Breast epithelium (tissue), 4 donors: Measurements from ENCODE around the gene CLCN7. TPM values are rescaled to one million over a fixed set of nuclear protein-coding genes. Genes with fewer than 3 reads are reported as not detected.

Experiments used
- DNase-seq, 2 donors: peaks; one replicate each; pipeline ENCODE4 v3.0.0-alpha.2; 2019; ENCODE audit warnings: low spot score in 2 of 2
- H3K27ac ChIP-seq, 2 donors: fragments of 200-600 bp; sonication (generic) in 1 of 2; one replicate each; pipeline ENCODE4 v1.5.1; 2016 to 2019; ENCODE audit warnings: mild to moderate bottlenecking in 1 of 2
- H3K27me3 ChIP-seq, 2 donors: fragments of 200-600 bp; sonication (generic) in 1 of 2; one replicate each; pipeline versions ENCODE4 v1.5.1 to v1.6.0; 2017 to 2019; ENCODE audit warnings: control low read depth in 1 of 2, mild to moderate bottlenecking in 1 of 2
- H3K36me3 ChIP-seq: fragments of 200-600 bp; one replicate; pipeline ENCODE4 v1.5.1; 2019
- H3K4me1 ChIP-seq, 2 donors: fragments of 200-600 bp; sonication (generic); one replicate each; pipeline ENCODE4 v1.5.1; 2016 to 2019; ENCODE audit warnings: control low read depth in 1 of 2
- H3K4me3 ChIP-seq, 3 donors: fragments of 200-600 bp; sonication (generic); 1 replicate in 2 of 3; 2 replicates in 1 of 3; pipeline ENCODE4 v1.5.1; 2016 to 2019; ENCODE audit warnings: mild to moderate bottlenecking in 3 of 3, moderate library complexity in 2 of 3
- H3K9me3 ChIP-seq, 2 donors: fragments of 200-600 bp; sonication (generic) in 1 of 2; one replicate each; pipeline ENCODE4 v1.5.1; 2016 to 2019; ENCODE audit warnings: control low read depth in 1 of 2
- POLR2A ChIP-seq: fragments of 450-650 bp; IDR thresholded peaks from one replicate; pipeline ENCODE4 v1.6.1; 2016; ENCODE audit warnings: antibody characterized with exemption, mild to moderate bottlenecking, moderate library complexity
- POLR2AphosphoS5 ChIP-seq, 3 donors: sonication (generic); formaldehyde crosslinking; IDR thresholded peaks; one replicate each; pipeline ENCODE4 v1.6.1; 2017; ENCODE audit warnings: antibody characterized with exemption in 3 of 3
- intact Hi-C: fragments of 100-400 bp; cut with DNase I; formaldehyde crosslinking; loops from one replicate; pipeline ENCODE4 v1.15.1; 2023; ENCODE audit warnings: low total_unique reads
- total RNA-seq, 3 donors: library from RNA; depleted of rRNA; stranded (reverse); fragments of >200 nt; gene quantifications; one replicate each; pipeline ENCODE4 v1.1.0, GENCODE V29; 2016
- TF ChIP-seq, protein P1 (sequence below), 3 donors: fragments of 450-650 bp; IDR thresholded peaks; one replicate each; pipeline ENCODE4 v1.5.1; 2016 to 2017; ENCODE audit warnings: antibody characterized with exemption in 3 of 3, mild to moderate bottlenecking in 3 of 3, moderate library complexity in 3 of 3

Gene CLCN7
- total RNA-seq, 3 donors from 2014 or later: 52.2 to 72.3 (median 71.4) TPM

DNA sequence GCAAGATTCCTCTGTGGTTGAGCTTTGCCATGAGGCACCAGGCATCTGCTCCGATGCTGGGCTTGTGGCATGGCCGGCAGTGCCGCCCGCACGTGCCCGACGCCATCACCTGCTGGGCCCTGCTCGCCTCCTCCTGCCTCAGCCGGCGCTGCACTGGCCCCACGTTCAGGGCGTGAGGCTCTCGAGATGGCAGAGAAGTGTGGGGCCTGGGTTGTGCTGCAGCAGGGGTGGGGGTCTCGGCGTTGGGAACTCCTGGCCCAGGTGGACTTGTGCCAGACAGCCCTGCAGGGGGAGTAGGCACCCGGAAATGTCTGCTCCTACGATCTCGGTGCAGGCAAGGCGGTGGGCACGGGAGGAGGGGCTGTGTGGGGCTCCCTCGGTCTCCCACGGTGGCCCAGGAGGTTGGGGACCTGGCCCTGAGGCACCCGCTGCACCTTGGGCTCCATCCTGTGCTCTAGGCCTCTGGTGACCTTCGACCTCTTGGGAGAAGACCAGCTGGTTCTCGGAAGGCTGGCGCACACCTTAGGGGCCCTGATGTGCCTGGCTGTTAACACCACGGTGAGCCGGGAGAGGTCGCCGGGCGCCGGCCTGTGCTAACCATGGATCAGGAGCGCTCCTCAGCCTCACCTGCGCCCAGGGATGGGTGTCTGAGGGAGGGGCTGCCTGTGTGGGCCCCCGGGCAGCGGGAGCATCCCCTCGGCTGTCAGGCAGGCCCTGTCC, 31.8 kb upstream of the CLCN7 start:
- Histone ChIP-seq H3K27ac (no peak overlapping the region), H3K4me1 (no peaks in the 10 kb centered on the region), H3K27me3 (no peaks in the 10 kb centered on the region), H3K36me3 (peaks cover 10% of the 10 kb centered on the region), H3K9me3 (no peaks in the 10 kb centered on the region), H3K4me3 (no peak overlapping the region)
- no peak for DNase-seq
- intact Hi-C loops: loop anchor here (1.0 kb wide), 1 partner anchor 30 kb away; no protein-coding TSS in a partner anchor
- no peak for TF ChIP-seq POLR2A
- TF ChIP-seq POLR2AphosphoS5 (IDR thresholded peaks at IDR 0.05): no peak
- TF ChIP-seq, protein P1, sequence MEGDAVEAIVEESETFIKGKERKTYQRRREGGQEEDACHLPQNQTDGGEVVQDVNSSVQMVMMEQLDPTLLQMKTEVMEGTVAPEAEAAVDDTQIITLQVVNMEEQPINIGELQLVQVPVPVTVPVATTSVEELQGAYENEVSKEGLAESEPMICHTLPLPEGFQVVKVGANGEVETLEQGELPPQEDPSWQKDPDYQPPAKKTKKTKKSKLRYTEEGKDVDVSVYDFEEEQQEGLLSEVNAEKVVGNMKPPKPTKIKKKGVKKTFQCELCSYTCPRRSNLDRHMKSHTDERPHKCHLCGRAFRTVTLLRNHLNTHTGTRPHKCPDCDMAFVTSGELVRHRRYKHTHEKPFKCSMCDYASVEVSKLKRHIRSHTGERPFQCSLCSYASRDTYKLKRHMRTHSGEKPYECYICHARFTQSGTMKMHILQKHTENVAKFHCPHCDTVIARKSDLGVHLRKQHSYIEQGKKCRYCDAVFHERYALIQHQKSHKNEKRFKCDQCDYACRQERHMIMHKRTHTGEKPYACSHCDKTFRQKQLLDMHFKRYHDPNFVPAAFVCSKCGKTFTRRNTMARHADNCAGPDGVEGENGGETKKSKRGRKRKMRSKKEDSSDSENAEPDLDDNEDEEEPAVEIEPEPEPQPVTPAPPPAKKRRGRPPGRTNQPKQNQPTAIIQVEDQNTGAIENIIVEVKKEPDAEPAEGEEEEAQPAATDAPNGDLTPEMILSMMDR (IDR thresholded peaks at IDR 0.05): no peak

DNA sequence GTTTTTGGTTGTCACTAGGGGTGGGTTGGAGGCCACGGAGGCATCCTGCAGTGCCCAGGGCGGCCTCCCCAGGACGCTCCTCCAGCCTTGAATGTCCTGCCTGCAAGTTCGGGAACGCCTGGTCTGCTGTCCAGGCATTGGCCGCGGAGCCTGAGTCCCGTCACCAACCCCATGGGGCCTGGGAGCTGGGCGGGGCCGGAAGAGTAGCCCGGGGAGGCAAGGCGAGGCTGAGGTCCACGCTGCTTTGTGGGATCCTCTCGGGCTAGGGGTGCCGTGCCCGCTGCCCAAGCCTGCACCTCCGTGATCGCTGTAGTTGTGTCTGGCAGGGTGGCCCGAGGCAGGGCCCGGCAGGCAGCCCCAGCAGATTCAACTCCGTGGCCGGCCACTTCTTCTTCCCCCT, 31.1 kb upstream of the CLCN7 start:
- intact Hi-C loops: loop anchor here (1.0 kb wide), 1 partner anchor 30 kb away; no protein-coding TSS in a partner anchor
- TF ChIP-seq, protein P1 (IDR thresholded peaks at IDR 0.05): no peak
- no peak for TF ChIP-seq POLR2A
- no peak for TF ChIP-seq POLR2AphosphoS5 (IDR thresholded peaks at IDR 0.05)

DNA sequence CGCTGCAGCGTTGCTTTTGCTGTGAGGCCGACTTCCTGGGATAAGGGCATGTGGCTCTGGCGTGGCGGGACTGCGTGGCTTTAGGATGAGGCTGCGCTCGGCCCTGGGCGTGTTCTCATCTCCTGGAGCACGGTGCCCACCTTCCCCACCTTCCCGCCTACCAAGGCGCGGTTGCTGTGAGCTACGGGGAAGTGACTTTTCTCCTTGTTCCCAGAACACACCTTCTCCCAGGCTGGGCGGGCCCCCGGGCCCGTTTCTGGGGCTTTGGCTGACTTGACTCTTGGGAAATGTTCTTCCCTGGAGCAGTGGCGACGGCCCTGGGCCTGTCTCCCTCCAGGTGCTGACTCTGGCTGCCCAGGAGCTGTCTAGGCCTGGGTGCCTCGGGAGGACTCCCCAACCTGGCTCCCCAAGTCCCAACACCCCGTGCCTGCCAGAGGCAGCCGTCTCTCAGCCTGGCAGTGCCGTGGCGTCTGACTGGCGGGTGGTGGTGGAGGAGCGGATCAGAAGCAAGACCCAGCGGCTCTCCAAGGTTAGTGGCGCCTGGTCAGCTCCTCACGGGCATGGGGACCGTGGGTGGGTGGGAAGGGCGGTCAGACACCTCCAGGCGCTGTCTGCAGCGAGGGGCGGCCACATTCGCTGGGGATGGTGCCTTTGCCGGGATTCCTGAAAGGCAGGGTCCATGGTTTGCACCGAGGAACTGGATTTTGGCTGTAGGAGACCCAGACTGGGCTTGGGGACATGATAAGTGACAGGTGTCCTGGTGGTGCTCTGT, 30.4 kb upstream of the CLCN7 start:
- no peak for TF ChIP-seq POLR2AphosphoS5 (IDR thresholded peaks at IDR 0.05)
- no peak for TF ChIP-seq POLR2A
- TF ChIP-seq, protein P1 (IDR thresholded peaks at IDR 0.05): no peak
- Histone ChIP-seq H3K36me3 (peaks cover 14% of the 10 kb centered on the region), H3K4me3 (no peak overlapping the region), H3K27me3 (no peaks in the 10 kb centered on the region), H3K9me3 (no peaks in the 10 kb centered on the region), H3K4me1 (no peaks in the 10 kb centered on the region), H3K27ac (no peak overlapping the region)
- intact Hi-C loops: no loop called here
- no peak for DNase-seq

More for the DNA sequence above, 31.1 kb upstream of the CLCN7 start:
- DNase-seq: no peak
- Histone ChIP-seq H3K36me3 (peaks cover 11% of the 10 kb centered on the region), H3K27me3 (no peaks in the 10 kb centered on the region), H3K4me3 (no peak overlapping the region), H3K27ac (no peak overlapping the region), H3K9me3 (no peaks in the 10 kb centered on the region), H3K4me1 (no peaks in the 10 kb centered on the region)

DNA sequence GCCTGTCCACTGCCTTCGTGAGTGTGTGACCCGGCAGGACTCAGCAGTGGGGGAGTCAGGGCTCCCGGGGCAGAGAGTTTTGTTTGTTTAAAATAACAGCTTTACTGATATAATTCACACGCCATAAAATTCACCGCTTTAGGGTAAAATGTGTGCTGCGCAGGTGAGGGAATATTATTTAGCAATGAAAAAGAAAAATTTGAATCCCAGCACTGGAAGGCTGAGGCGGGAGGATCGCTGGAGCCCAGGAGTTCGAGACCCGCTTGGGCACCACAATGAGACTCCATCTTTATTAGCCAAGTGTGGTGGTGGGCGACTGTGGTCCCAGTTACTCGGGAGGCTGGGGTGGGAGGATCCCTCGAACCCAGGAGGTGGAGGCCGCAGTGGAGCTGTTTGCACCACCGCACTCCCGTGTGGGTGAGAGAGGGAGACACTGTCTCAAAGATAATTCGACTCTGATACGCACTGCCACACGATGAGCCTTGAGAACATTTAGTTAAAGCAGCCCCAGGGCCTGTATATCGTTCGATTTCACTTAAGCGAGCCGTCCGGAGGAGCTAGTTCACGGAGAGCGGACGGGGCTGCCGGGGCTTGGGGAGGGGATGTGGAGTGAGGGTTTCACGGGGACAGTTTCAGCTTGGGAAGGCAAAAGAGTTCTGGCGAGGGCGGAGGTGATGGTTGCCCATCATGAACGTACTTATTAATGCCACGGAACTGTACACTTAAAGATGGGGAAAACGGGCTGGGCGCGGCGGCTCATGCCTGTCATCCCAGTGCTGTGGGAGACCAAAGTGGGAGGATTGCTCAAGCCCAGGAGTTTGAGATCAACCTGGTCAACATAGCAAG, 28.5 kb upstream of the CLCN7 start:
- intact Hi-C loops: no loop called here
- Histone ChIP-seq H3K27ac (no peak overlapping the region), H3K9me3 (no peaks in the 10 kb centered on the region), H3K4me3 (no peak overlapping the region), H3K4me1 (no peaks in the 10 kb centered on the region), H3K36me3 (peaks cover 21% of the 10 kb centered on the region), H3K27me3 (no peaks in the 10 kb centered on the region)
- DNase-seq: no peak
- no peak for TF ChIP-seq POLR2A
- no peak for TF ChIP-seq POLR2AphosphoS5 (IDR thresholded peaks at IDR 0.05)
- TF ChIP-seq, protein P1 (IDR thresholded peaks at IDR 0.05): no peak
